OCI-LY7 (cell line): ENCODE measurements around the gene ARHGAP33.

ENCODE experiments used
- CTCF ChIP-seq: fragments of 200-600 bp; sonication (generic); conservative IDR thresholded peaks from 2 replicates; pipeline ENCODE4 v1.5.1; 2014; ENCODE audit warnings: mild to moderate bottlenecking, antibody characterized with exemption, low read length, moderate library complexity, mixed read lengths
- EZH2phosphoT487 ChIP-seq: fragments of 200-600 bp; sonication (generic); IDR thresholded peaks from 2 replicates; pipeline ENCODE4 v1.6.1; 2018; ENCODE audit warnings: low read depth, borderline replicate concordance, mild to moderate bottlenecking, mixed run types, antibody characterized with exemption, low read length, moderate library complexity, mixed read lengths

DNA sequence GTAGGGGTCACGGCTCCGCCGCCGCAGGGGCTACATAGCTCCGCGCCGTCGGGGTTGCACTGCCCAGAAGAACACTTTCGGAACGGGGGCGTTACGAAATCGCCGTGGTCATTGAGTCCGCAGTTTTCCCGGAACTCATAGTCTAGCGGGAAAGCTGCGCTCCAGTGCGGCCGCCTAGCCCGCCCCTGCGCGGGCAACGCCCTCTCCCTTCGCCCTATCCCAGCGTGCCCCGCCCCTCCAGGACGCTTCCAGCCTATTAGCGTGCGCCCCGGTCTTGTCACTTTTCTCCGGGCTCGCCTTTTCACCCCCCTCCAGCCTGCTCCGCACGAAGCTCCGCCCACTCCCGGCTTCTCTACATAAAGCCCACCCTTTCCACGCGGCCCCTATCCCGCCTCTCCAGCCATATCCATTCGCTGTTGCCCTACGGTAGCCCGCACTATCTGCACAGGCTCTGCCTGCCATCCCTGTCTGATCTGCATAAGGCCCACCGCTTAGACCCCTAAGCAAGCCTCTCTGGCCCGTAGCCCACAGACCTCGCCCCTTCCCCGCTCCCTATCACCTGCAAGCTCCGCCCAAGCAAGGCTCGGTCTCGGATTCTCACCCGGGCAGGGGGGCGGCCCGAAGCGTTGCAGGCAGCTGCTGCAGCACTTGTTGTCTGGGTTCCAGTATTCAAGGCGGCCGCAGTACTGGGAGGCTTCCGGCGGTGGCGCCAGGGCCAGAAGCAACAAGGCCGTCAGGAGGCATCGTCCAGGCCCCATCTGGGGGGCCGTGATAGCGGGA, 34.8 kb upstream of the ARHGAP33 start:
- peak; percentile 61 for TF ChIP-seq CTCF
- no peak for TF ChIP-seq EZH2phosphoT487
